NOMO-1 treated with DMSO at 0.1 percent for 48 hours (cell line): ENCODE results near the gene RIMBP2.

ENCODE experiments used
- DNase-seq: peaks from one replicate; lab custom pipeline; 2025; ENCODE audit not compliant: unreplicated experiment; lab: John Stamatoyannopoulos, UW

RIMBP2 gene

GRCh38 chr12:130509454-130509853 is 206.6 kb downstream of the RIMBP2 start:
- DNase-seq: no peak

- no peak for DNase-seq
Observed at GRCh38 chr12:130508847-130509246, 207.3 kb downstream of the RIMBP2 start.

GRCh38 chr12:130508318-130508717 is 207.8 kb downstream of the RIMBP2 start:
- DNase-seq: no peak

- DNase-seq: no peak
Observed at GRCh38 chr12:130506844-130507243, 209.3 kb downstream of the RIMBP2 start.

DNA sequence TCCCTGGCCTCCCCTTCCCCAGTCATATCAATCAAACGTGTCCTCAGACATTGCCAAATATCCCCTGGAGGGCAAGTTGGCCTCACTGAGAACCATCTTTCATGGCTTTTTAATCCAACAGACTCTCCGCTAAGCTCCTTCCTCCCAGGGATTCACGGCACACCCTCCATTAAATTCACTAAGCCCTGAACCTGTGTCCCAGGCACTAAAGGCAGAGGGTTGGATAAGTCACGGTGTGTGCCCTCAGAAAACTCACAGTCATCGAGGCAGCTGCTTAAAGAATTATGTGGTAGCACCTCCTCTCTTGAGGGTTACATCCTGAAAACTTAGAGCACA is 211.3 kb downstream of the RIMBP2 start:
- DNase-seq: no peak

- no peak for DNase-seq
Observed at GRCh38 chr12:130504110-130504839, 211.8 kb downstream of the RIMBP2 start.

DNA sequence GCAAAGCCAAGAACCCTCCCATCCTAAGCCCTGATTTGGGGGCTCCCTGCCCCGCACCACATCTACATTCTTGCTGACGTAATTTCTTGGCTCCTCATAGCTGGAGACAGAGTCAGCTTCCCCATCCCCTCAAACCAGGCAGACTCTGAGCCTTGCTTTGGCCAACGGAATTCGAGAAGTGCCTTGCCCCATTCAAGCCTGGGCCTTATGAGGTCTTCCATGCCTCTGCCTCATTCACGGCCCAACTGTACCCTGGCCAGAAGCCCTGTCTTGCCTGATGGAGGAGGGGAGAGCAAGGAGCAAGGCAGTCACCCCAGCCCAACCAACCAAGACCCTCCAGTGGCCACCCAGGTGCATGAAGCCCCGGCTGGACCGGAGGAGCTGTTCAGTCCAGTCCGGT is 214.3 kb downstream of the RIMBP2 start:
- DNase-seq: no peak

- DNase-seq: no peak
Observed at GRCh38 chr12:130500835-130501330, 215.2 kb downstream of the RIMBP2 start.

- no peak for DNase-seq
Observed at GRCh38 chr12:130499474-130499873, 216.6 kb downstream of the RIMBP2 start.

DNA sequence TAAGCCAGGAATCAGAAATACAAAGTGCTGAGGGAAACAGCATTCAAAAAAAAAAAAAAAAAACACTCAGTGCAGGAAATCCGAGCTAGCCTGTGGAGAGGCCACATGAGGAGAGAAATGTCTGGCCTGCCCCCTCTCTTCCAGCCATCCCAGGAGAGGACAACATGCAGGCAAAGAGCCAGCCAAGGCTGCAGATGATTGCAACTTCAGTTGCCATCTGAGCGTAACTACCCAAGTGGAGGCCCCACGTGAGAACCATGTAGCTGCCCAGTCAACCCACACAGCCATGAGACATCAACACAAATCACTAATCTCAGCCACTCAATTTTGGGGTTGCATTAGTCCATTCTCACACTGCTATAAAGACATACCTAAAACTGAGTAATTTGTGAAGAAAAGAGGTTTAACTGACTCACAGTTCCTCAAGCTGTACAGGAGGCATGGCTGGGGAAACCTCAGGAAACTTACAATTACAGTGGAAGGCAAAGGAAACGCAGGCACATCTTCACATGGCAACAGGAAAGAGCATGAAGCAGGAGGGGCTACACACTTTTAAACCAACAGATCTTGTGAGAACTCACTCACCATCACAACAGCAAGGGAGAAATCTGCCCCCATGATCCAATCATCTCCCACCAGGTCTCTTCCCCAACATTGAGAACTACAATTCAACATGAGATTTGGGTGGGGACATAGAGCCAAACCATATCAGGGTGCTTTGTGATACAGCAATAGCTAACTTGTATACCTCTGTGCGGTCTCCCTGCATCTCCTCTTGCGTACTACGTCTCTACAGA is 217.3 kb downstream of the RIMBP2 start:
- DNase-seq: no peak

GRCh38 chr12:130497991-130498390 is 218.1 kb downstream of the RIMBP2 start:
- no peak for DNase-seq

- no peak for DNase-seq
Observed at GRCh38 chr12:130497321-130497720, 218.8 kb downstream of the RIMBP2 start.

- DNase-seq: no peak
Observed at GRCh38 chr12:130496516-130497120, 219.5 kb downstream of the RIMBP2 start.

DNA sequence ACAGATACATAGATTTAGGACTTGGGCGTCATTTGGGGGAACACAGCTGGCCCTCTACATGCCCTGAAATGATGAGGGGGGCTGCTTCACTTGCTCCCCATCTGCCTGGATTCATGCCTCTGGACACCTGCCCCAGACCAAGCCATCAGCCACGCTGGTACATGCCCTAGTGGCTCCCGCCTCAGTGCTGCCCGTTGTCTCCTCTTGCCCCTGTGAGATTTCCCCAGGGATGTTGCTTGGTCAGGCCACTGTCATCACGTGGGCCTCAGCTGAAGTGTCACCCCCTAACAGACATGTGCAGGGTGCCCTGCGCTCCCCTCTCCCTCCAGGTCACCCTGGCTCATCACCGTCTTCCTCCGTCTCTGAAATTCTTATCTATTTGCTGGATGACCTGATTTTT is 220.9 kb downstream of the RIMBP2 start:
- DNase-seq: no peak

- DNase-seq: no peak
Observed at GRCh38 chr12:130494736-130495135, 221.4 kb downstream of the RIMBP2 start.

- no peak for DNase-seq
Observed at GRCh38 chr12:130493951-130494350, 222.1 kb downstream of the RIMBP2 start.

DNA sequence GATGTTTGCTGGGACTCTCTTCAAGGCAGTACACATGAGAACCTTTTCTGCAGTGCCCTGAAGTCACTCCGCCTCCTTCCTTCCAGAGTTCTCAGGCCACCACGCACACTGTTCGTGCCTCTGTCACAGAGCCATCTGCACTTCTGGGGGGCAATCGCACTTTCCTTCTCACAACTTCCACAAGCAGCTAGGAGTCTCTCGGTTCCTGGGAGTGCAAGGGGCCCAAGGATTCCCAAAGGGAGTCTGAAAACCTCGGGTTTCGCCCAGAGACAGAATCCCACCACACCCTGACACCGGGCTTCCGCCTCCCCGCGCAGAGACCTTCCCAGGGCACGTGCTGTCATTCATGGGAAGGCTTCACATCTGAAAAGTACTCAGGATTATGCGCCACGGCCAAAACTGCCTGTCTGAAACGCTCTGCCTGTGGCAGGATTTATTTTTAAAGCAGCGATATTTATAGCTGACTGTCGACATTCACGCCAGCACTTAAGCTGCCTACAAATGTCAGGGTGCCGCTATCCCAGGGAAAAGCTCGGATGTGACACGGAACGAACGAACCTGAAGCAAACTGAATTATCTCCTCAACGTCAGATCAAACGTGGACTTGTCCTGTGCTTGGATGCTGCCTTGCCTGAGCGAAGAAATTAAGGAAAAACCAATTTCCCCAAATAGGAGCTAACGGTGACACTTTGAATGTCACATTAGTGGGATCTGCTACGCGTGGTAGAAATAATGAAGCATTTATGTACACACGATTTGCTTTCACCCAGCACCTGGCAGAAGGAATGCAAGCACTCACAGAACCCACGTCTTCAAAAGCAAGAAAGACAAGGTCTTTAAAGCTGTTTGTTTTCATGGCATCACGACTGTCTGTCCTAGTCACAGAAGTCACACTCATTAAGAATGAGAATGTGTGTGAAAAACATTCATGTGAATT is 224.4 kb downstream of the RIMBP2 start:
- DNase-seq: no peak

GRCh38 chr12:130490674-130491073 is 225.4 kb downstream of the RIMBP2 start:
- no peak for DNase-seq

DNA sequence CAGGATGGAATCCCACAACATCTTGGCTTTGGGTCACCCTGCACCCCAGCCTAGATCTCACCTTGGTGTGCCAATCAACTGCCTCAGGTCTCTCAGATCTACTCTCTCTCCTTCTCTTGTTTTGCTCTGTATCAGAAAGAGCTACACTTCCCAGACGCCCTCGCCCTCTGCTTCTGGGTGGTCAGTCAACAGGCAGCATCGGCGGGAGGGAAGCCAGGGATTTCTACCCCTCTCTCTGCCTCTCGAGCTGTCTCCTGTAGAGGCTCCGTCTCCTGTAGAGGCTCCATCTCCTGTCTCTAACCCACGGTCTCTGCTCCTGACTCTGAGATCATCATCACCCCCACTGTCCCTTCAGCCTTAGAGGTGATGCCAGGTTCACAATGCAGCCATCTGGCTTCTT is 226.8 kb downstream of the RIMBP2 start:
- no peak for DNase-seq

DNA sequence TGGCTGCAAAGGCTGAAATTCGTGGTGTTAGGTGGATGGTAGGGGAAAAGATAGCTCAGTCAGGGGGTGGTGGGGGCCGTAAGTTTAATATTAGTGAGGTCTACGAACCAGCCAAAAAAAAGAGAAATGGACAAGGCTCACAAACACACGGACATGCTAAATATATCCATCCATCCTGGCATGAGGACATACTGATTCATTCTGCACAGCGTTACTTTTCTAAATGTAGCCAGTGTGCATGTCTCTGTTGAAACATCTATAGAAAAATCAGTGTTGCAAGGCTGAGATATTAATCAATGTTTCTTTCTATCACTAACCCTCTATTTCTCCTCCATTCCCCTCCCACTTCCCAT is 227.8 kb downstream of the RIMBP2 start:
- DNase-seq: no peak
